Upper lobe of left lung (tissue), 4 donors: ENCODE data around the gene BRWD1.

Source experiments
- EP300 ChIP-seq, 4 donors: sonication (generic); formaldehyde crosslinking; IDR thresholded peaks; one replicate each; pipeline ENCODE4 v1.5.1; 2017; ENCODE audit warnings: antibody characterized with exemption in 4 of 4, control low read depth in 2 of 4
- POLR2A ChIP-seq, 4 donors: fragments of 450-650 bp; IDR thresholded peaks; one replicate each; pipeline ENCODE4 v1.5.1; 2016 to 2017; ENCODE audit warnings: antibody characterized with exemption in 4 of 4, mild to moderate bottlenecking in 2 of 4
- POLR2AphosphoS5 ChIP-seq, 2 donors: sonication (generic); formaldehyde crosslinking; IDR thresholded peaks; one replicate each; pipeline ENCODE4 v1.5.1; 2017; ENCODE audit warnings: antibody characterized with exemption in 2 of 2
- TF ChIP-seq, protein P1 (sequence below), 6 experiments: fragments of 450-650 bp in 4 of 6; fragments of 200-600 bp in 2 of 6; sonication (generic) in 2 of 6; IDR thresholded peaks; one replicate each; pipeline ENCODE4 v1.5.1; 2016 to 2019; ENCODE audit warnings: antibody characterized with exemption in 6 of 6

DNA sequence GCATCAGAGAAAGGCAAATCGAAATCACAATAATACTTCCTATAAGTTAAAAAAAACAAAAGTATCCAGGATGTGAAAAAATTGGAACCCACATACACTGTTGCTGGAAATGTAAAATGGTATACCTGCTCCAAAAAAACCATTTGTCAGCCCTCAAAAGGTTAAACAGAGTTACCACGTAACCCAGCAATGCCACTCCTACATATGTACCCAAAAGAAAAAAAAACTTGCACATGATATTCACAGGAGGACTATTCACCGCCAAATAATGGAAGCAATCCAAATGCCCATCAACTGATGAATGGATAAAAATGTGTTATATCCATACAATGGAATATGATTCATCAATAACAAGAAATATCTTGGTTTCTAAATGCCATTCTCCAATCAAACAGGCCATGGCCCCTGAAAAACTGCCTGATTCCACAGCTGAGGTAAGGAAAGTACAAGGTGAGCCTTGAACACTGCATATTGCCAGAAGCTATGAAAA lies 91.4 kb downstream of the BRWD1 start:
- TF ChIP-seq EP300 (IDR thresholded peaks at IDR 0.05) = no peak
- TF ChIP-seq, protein P1, sequence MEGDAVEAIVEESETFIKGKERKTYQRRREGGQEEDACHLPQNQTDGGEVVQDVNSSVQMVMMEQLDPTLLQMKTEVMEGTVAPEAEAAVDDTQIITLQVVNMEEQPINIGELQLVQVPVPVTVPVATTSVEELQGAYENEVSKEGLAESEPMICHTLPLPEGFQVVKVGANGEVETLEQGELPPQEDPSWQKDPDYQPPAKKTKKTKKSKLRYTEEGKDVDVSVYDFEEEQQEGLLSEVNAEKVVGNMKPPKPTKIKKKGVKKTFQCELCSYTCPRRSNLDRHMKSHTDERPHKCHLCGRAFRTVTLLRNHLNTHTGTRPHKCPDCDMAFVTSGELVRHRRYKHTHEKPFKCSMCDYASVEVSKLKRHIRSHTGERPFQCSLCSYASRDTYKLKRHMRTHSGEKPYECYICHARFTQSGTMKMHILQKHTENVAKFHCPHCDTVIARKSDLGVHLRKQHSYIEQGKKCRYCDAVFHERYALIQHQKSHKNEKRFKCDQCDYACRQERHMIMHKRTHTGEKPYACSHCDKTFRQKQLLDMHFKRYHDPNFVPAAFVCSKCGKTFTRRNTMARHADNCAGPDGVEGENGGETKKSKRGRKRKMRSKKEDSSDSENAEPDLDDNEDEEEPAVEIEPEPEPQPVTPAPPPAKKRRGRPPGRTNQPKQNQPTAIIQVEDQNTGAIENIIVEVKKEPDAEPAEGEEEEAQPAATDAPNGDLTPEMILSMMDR (IDR thresholded peaks at IDR 0.05) = no peak
- TF ChIP-seq POLR2A (IDR thresholded peaks at IDR 0.05) = no peak
- TF ChIP-seq POLR2AphosphoS5 (IDR thresholded peaks at IDR 0.05) = no peak
